Gastroesophageal sphincter (tissue), 3 donors: ENCODE data around the gene GNAO1.

Experiments
- CTCF ChIP-seq, 4 experiments: fragments of 200-600 bp in 2 of 4; fragments of 450-650 bp in 2 of 4; sonication (generic) in 1 of 4; IDR thresholded peaks; one replicate each; pipeline ENCODE4 v1.5.1; 2017 to 2019; ENCODE audit warnings: antibody characterized with exemption in 4 of 4, mild to moderate bottlenecking in 2 of 4, moderate library complexity in 2 of 4
- EP300 ChIP-seq: sonication (generic); formaldehyde crosslinking; IDR thresholded peaks from one replicate; pipeline ENCODE4 v1.6.1; 2017; ENCODE audit warnings: antibody characterized with exemption, mild to moderate bottlenecking
- POLR2A ChIP-seq, 2 donors: fragments of 450-650 bp; IDR thresholded peaks; one replicate each; pipeline ENCODE4 v1.6.1; 2017; ENCODE audit warnings: antibody characterized with exemption in 2 of 2, mild to moderate bottlenecking in 2 of 2, moderate library complexity in 1 of 2
- POLR2AphosphoS5 ChIP-seq: sonication (generic); formaldehyde crosslinking; IDR thresholded peaks from one replicate; pipeline ENCODE4 v1.6.1; 2017; ENCODE audit warnings: antibody characterized with exemption

DNA sequence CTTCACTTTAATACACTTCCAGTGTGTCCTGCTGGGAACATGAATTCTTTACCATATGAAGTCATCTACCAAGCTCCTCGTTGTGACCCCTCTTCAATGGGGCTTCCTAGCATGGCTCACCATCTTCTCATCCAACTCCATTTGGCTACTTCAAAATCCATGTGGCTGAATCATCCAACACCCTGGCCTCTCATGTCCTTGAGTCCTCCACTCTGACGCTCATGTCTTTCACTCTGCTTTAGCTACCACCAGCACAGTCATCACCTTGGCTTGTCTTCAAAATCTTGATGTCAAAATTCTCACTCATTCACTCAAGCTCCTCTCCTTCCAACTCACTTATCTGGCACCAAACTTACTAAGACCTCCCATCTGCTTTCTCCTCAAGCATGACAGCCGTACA is 198.3 kb downstream of the GNAO1 start:
- TF ChIP-seq CTCF (IDR thresholded peaks at IDR 0.05): no peak
- no peak for TF ChIP-seq POLR2AphosphoS5
- no peak for TF ChIP-seq POLR2A (IDR thresholded peaks at IDR 0.05)
- TF ChIP-seq EP300: no peak
